Fibroblast of lung (primary cell): ENCODE data around the gene IGF1R. TPM values are rescaled to one million over a fixed set of nuclear protein-coding genes. Genes with fewer than 3 reads are reported as not detected.

ENCODE experiments used
- DNase-seq, 2 donors: peaks; one replicate each; pipeline versions ENCODE4 v3.0.0 to v3.0.0-alpha.2; 2010; ENCODE audit warnings: low read depth in 2 of 2
- H2AFZ ChIP-seq: 2 replicates; pipeline ENCODE4 v1.5.1; 2012; ENCODE audit warnings: low read length, control low read depth, inconsistent platforms
- H3K27ac ChIP-seq: 2 replicates; pipeline ENCODE4 v1.5.1; 2011; ENCODE audit warnings: low read length, control low read depth; ENCODE audit not compliant: insufficient read depth
- H3K27me3 ChIP-seq: 2 replicates; pipeline ENCODE4 v1.5.1; 2011; ENCODE audit warnings: mild to moderate bottlenecking, low read length; ENCODE audit not compliant: control insufficient read depth, insufficient read depth
- H3K36me3 ChIP-seq: 2 replicates; pipeline ENCODE4 v1.5.1; 2011; ENCODE audit warnings: low read length; ENCODE audit not compliant: control insufficient read depth, insufficient read depth
- H3K4me1 ChIP-seq: 2 replicates; pipeline ENCODE4 v1.5.1; 2011; ENCODE audit warnings: low read length; ENCODE audit not compliant: control insufficient read depth, insufficient read depth; ENCODE audit errors: extremely low read depth
- H3K4me2 ChIP-seq: 2 replicates; pipeline ENCODE4 v1.5.1; 2011; ENCODE audit warnings: low read length, control low read depth; ENCODE audit not compliant: insufficient read depth; ENCODE audit errors: extremely low read depth
- H3K4me3 ChIP-seq, 4 experiments: fragments of 200-600 bp in 1 of 4; sonication (generic) in 1 of 4; replicated peaks in 1 of 4; 2 replicates each; pipeline ENCODE4 v1.5.1; 2011 to 2016; ENCODE audit warnings: low read length in 4 of 4, low read depth in 3 of 4, mild to moderate bottlenecking in 3 of 4, control low read depth in 2 of 4, inconsistent platforms in 1 of 4, mixed read lengths in 1 of 4; ENCODE audit not compliant: insufficient read depth in 1 of 4; ENCODE audit errors: control extremely low read depth in 1 of 4
- H3K79me2 ChIP-seq: 2 replicates; pipeline ENCODE4 v1.5.1; 2012; ENCODE audit warnings: mild to moderate bottlenecking, low read length, inconsistent platforms; ENCODE audit not compliant: control insufficient read depth, insufficient read depth
- H3K9ac ChIP-seq: 2 replicates; pipeline ENCODE4 v1.5.1; 2011; ENCODE audit warnings: mild to moderate bottlenecking, low read length, control low read depth; ENCODE audit not compliant: insufficient read depth
- H3K9me3 ChIP-seq: 2 replicates; pipeline ENCODE4 v1.5.1; 2012; ENCODE audit warnings: low read depth, low read length; ENCODE audit not compliant: control insufficient read depth, insufficient read depth
- H4K20me1 ChIP-seq: 2 replicates; pipeline ENCODE4 v1.5.1; 2011; ENCODE audit warnings: low read length; ENCODE audit not compliant: control insufficient read depth, insufficient read depth; ENCODE audit errors: extremely low read depth
- EZH2 ChIP-seq: IDR thresholded peaks from 2 replicates; pipeline ENCODE4 v1.5.1; 2012; ENCODE audit warnings: low read length, control low read depth, mild to moderate bottlenecking; ENCODE audit errors: missing control alignments
- polyA plus RNA-seq, 2 donors: library from polyadenylated mRNA; depleted of rRNA in 1 of 2; stranded (reverse) in 1 of 2; unstranded in 1 of 2; fragments of >200 nt; gene quantifications; 2 replicates each; pipeline ENCODE4 v1.2.1, GENCODE V29; 2011 to 2012; ENCODE audit warnings: missing spikeins in 1 of 2
- total RNA-seq: library from RNA; depleted of rRNA; stranded (reverse); fragments of >200 nt; gene quantifications from 2 replicates; pipeline ENCODE4 v1.2.1, GENCODE V29; 2014
- TF ChIP-seq, protein P1 (sequence below), 2 donors: IDR thresholded peaks in 1 of 2; conservative IDR thresholded peaks in 1 of 2; 1 replicate in 1 of 2; 2 replicates in 1 of 2; pipeline ENCODE4 v1.5.1; 2011 to 2012; ENCODE audit warnings: low read length in 2 of 2, control low read depth in 1 of 2, inconsistent platforms in 1 of 2, low read depth in 1 of 2, mild to moderate bottlenecking in 1 of 2

IGF1R gene
- total and polyA plus RNA-seq, 2 donors (not counting 1 experiment from before 2014, with no cell fraction given), result 14.6 to 28.6 TPM

DNA sequence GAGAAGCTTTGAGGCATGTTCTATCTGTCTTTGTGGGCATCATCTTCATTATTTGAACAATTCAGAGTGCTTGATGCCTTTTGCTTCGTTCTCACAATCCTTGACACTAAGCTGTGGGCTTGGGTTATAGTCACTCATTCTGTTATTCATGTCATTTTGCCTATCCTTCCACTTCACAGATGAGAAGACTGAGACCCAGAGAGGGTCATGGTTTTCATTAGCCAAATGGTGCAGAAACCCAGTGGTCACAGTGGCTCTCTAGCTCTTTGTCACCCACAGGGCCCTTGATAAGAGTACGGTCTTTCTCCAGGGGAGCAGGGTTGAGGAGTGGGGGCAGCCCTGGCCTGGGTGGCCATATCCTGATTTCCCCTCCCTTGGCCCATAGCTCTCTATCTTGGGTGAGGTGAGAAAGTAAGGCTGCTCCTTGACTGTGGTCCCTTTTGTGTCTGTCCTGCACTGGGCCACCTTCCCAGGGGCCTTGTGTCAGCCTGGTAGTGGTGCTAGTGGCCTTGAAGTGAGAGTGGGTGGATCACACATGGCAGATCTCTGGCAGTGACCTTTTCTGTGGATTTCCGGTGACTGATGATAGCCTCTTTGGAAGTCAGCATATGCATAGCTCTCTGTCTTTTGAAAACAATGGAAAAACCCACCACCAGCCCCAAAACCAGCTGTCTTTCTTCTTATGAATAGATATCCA lies 130.1 kb downstream of the IGF1R start:
- H3K36me3 ChIP-seq, result no peaks in the 10 kb centered on the region
- H3K4me3 ChIP-seq, result no peak overlapping the region
- no peaks in the 10 kb centered on the region for H3K27me3 ChIP-seq
- H3K4me1 ChIP-seq, result no peaks in the 10 kb centered on the region
- no peak for DNase-seq
- TF ChIP-seq, protein P1, sequence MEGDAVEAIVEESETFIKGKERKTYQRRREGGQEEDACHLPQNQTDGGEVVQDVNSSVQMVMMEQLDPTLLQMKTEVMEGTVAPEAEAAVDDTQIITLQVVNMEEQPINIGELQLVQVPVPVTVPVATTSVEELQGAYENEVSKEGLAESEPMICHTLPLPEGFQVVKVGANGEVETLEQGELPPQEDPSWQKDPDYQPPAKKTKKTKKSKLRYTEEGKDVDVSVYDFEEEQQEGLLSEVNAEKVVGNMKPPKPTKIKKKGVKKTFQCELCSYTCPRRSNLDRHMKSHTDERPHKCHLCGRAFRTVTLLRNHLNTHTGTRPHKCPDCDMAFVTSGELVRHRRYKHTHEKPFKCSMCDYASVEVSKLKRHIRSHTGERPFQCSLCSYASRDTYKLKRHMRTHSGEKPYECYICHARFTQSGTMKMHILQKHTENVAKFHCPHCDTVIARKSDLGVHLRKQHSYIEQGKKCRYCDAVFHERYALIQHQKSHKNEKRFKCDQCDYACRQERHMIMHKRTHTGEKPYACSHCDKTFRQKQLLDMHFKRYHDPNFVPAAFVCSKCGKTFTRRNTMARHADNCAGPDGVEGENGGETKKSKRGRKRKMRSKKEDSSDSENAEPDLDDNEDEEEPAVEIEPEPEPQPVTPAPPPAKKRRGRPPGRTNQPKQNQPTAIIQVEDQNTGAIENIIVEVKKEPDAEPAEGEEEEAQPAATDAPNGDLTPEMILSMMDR (conservative IDR thresholded peaks at IDR 0.05 in 1 of 2, IDR thresholded peaks at IDR 0.05 in 1 of 2; ENCODE audit: low read depth in 1 of 2, low read length in 2 of 2), result no peak
- no peak for TF ChIP-seq EZH2
- no peaks in the 10 kb centered on the region for H3K9me3 ChIP-seq
- H3K9ac ChIP-seq, result no peak overlapping the region
- H3K27ac ChIP-seq, result no peak overlapping the region
- no peaks in the 10 kb centered on the region for H4K20me1 ChIP-seq
- H2AFZ ChIP-seq, result no peak overlapping the region
- peaks cover 22% of the 10 kb centered on the region for H3K79me2 ChIP-seq
- H3K4me2 ChIP-seq, result no peak overlapping the region

DNA sequence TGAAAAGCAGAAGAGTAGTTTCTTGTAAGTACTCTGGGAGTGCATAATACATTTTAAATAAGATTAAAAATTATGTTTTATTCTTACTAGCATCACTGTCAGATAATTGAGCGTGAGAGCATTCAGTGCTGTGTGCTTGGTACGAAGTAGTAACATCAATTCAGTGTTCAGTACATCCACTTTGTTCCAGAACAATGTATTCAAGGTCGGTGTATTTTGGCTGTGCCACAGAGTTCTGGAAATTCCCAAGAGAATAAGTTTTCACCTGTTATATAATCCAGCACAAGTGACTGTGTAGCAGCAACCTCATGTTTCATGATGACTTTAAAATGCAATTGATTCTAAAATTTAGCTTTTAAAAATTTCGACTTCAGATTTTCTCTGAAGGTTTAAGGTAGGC lies 130.6 kb downstream of the IGF1R start:
- Histone ChIP-seq H3K79me2 (peaks cover 19% of the 10 kb centered on the region), H3K4me3 (no peak overlapping the region), H3K4me2 (no peak overlapping the region), H3K9me3 (no peaks in the 10 kb centered on the region), H3K27me3 (no peaks in the 10 kb centered on the region), H3K27ac (no peak overlapping the region), H3K9ac (no peak overlapping the region), H3K4me1 (no peaks in the 10 kb centered on the region), H4K20me1 (no peaks in the 10 kb centered on the region), H2AFZ (no peak overlapping the region), H3K36me3 (no peaks in the 10 kb centered on the region)
- no peak for TF ChIP-seq EZH2
- TF ChIP-seq, protein P1 (conservative IDR thresholded peaks at IDR 0.05 in 1 of 2, IDR thresholded peaks at IDR 0.05 in 1 of 2; ENCODE audit: low read depth in 1 of 2, low read length in 2 of 2), result no peak
- no peak for DNase-seq

DNA sequence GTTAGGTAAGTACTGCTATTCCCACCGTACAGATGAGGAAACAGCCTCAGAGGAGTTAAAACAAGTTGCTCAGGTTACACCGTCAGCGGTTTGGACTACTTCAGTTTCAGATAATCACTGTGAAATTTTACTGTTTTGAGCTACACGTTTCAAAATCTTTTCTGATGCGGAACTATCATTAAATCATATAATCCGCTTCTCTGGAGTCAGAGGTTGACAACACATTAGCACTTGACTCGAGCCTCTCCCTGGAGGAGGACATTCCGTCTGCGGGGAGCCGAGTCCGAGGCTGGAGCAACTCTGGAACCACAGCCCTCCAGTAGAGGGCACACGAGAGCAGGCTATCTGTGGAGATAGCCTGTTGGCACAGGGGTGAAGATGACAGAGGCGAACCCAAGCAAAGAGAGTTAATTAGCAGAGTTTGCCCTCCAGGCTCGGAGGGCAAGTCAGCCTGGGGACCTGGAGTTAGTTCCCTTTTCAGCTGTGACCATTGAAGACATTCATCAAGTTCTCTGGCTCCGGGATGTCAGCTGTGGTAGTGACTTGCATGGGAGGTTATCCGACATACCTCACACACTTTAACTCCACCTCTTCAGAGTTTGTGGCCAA lies 131.2 kb downstream of the IGF1R start:
- peaks cover 19% of the 10 kb centered on the region for H3K79me2 ChIP-seq
- H2AFZ ChIP-seq, result no peak overlapping the region

More for the DNA sequence above, 131.2 kb downstream of the IGF1R start:
- Histone ChIP-seq H3K4me2 (no peak overlapping the region), H4K20me1 (no peaks in the 10 kb centered on the region), H3K27ac (no peak overlapping the region), H3K4me1 (no peaks in the 10 kb centered on the region), H3K9me3 (no peaks in the 10 kb centered on the region), H3K4me3 (no peak overlapping the region), H3K36me3 (no peaks in the 10 kb centered on the region), H3K27me3 (no peaks in the 10 kb centered on the region), H3K9ac (no peak overlapping the region)
- no peak for TF ChIP-seq EZH2
- TF ChIP-seq, protein P1 (conservative IDR thresholded peaks at IDR 0.05 in 1 of 2, IDR thresholded peaks at IDR 0.05 in 1 of 2; ENCODE audit: low read depth in 1 of 2, low read length in 2 of 2), result peak; percentile 89 to 98
- DNase-seq, result peak; percentile 56 to 70
